ENCODE data around the gene UPP1.

Gene UPP1

GRCh38 chr7:48126037-48126436 is 37.0 kb downstream of the UPP1 start:
- no peak overlapping the region for H3K9ac ChIP-seq (ENCODE audit: low read length)
- H2BK120ac ChIP-seq (ENCODE audit: low read depth, low read length), result no peak overlapping the region
- no peak overlapping the region for H4K8ac ChIP-seq (ENCODE audit: low read depth, low read length)
- H4K5ac ChIP-seq (ENCODE audit: low read length), result no peak overlapping the region
- no peak overlapping the region for H3K4me3 ChIP-seq (ENCODE audit: low read length)
- no peak overlapping the region for H3K4ac ChIP-seq (ENCODE audit: low read depth, low read length)
- no peak overlapping the region for H3K27ac ChIP-seq (ENCODE audit: low read depth, low read length)
- H2AK5ac ChIP-seq (ENCODE audit: low read length), result no peak overlapping the region
- no CpG with 5 or more reads among the region's 2 CpGs for WGBS (ENCODE audit: extremely low coverage, insufficient coverage, low lambda C conversion rate)
- H3K79me2 ChIP-seq (ENCODE audit: control insufficient read depth, insufficient read depth, low read length), result no peaks in the 10 kb centered on the region
- H2BK15ac ChIP-seq (replicated peaks; ENCODE audit: low read depth), result no peak overlapping the region
- H3K56ac ChIP-seq (ENCODE audit: low read length), result no peak overlapping the region
- no peak for DNase-seq
- no peak overlapping the region for H3K4me2 ChIP-seq (ENCODE audit: low read length)
- H3K36me3 ChIP-seq (ENCODE audit: control insufficient read depth, insufficient read depth, low read length), result no peaks in the 10 kb centered on the region
- H3K27me3 ChIP-seq (ENCODE audit: insufficient read depth, low read length, poor library complexity), result no peaks in the 10 kb centered on the region
- no peak overlapping the region for H3K18ac ChIP-seq (ENCODE audit: low read length)
- no peak overlapping the region for H2BK5ac ChIP-seq (ENCODE audit: low read length)
- no peak overlapping the region for H3K23ac ChIP-seq (ENCODE audit: low read length)
- H3K4me1 ChIP-seq (ENCODE audit: control insufficient read depth, low read depth, low read length), result no peaks in the 10 kb centered on the region
- H3K79me1 ChIP-seq (ENCODE audit: low read length), result no peaks in the 10 kb centered on the region

DNA sequence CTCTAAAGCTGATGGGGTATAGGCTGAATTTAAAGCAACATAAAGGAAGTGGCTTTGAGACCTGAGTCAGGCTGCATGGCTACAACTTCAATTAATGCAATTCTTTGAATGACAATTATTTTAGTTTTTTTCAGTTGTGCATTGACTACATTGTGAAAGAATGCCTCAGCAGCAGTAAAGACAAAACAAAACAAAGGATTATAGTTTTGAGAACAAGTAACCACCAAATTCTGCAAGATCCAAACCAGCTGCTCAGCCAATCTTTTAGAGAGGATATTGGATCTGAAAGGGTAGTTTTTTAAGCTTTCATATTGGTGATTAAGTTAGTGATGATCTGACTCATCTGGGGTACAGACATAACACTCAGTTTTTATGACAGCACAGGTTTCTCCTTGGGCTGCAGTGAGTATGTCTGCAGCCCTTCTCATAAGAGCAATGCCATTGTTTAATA is 41.6 kb downstream of the UPP1 start:
- H4K8ac ChIP-seq (ENCODE audit: low read depth, low read length), result no peak overlapping the region
- H3K27me3 ChIP-seq (ENCODE audit: insufficient read depth, low read length, poor library complexity), result no peaks in the 10 kb centered on the region
- no peak overlapping the region for H2BK5ac ChIP-seq (ENCODE audit: low read length)
- no peaks in the 10 kb centered on the region for H3K36me3 ChIP-seq (ENCODE audit: control insufficient read depth, insufficient read depth, low read length)
- no peak overlapping the region for H3K18ac ChIP-seq (ENCODE audit: low read length)
- no peak overlapping the region for H3K4me2 ChIP-seq (ENCODE audit: low read length)
- H3K79me1 ChIP-seq (ENCODE audit: low read length), result no peaks in the 10 kb centered on the region
- no peak overlapping the region for H2BK120ac ChIP-seq (ENCODE audit: low read depth, low read length)
- H3K4me1 ChIP-seq (ENCODE audit: control insufficient read depth, low read depth, low read length), result no peaks in the 10 kb centered on the region
- no peak overlapping the region for H3K27ac ChIP-seq (ENCODE audit: low read depth, low read length)
- no peak overlapping the region for H4K5ac ChIP-seq (ENCODE audit: low read length)
- H3K23ac ChIP-seq (ENCODE audit: low read length), result no peak overlapping the region
- no peak overlapping the region for H3K9ac ChIP-seq (ENCODE audit: low read length)
- no peak overlapping the region for H2AK5ac ChIP-seq (ENCODE audit: low read length)
- H3K79me2 ChIP-seq (ENCODE audit: control insufficient read depth, insufficient read depth, low read length), result no peaks in the 10 kb centered on the region
- no peak overlapping the region for H3K4me3 ChIP-seq (ENCODE audit: low read length)
- no peak overlapping the region for H3K56ac ChIP-seq (ENCODE audit: low read length)
- no peak overlapping the region for H2BK15ac ChIP-seq (replicated peaks; ENCODE audit: low read depth)
- no peak for DNase-seq
- H3K4ac ChIP-seq (ENCODE audit: low read depth, low read length), result no peak overlapping the region

- Histone ChIP-seq H3K4ac (ENCODE audit: low read depth, low read length) (no peak overlapping the region), H2BK120ac (ENCODE audit: low read depth, low read length) (no peak overlapping the region), H3K9ac (ENCODE audit: low read length) (no peak overlapping the region), H2BK15ac (replicated peaks; ENCODE audit: low read depth) (no peak overlapping the region), H4K5ac (ENCODE audit: low read length) (no peak overlapping the region), H3K56ac (ENCODE audit: low read length) (no peak overlapping the region), H3K79me1 (ENCODE audit: low read length) (no peaks in the 10 kb centered on the region), H2AK5ac (ENCODE audit: low read length) (no peak overlapping the region), H3K27me3 (ENCODE audit: insufficient read depth, low read length, poor library complexity) (no peaks in the 10 kb centered on the region), H3K27ac (ENCODE audit: low read depth, low read length) (no peak overlapping the region), H3K4me1 (ENCODE audit: control insufficient read depth, low read depth, low read length) (no peaks in the 10 kb centered on the region), H3K4me3 (ENCODE audit: low read length) (no peak overlapping the region), H3K23ac (ENCODE audit: low read length) (no peak overlapping the region), H2BK5ac (ENCODE audit: low read length) (no peak overlapping the region), H3K36me3 (ENCODE audit: control insufficient read depth, insufficient read depth, low read length) (no peaks in the 10 kb centered on the region), H3K18ac (ENCODE audit: low read length) (no peak overlapping the region), H4K8ac (ENCODE audit: low read depth, low read length) (no peak overlapping the region), H3K4me2 (ENCODE audit: low read length) (no peak overlapping the region), H3K79me2 (ENCODE audit: control insufficient read depth, insufficient read depth, low read length) (no peaks in the 10 kb centered on the region)
- no peak for DNase-seq
These were observed 43.7 kb downstream of the UPP1 start for GRCh38 chr7:48132792-48133191.

GRCh38 chr7:48139459-48139858 is 50.4 kb downstream of the UPP1 start:
- Histone ChIP-seq H3K36me3 (ENCODE audit: control insufficient read depth, insufficient read depth, low read length) (no peaks in the 10 kb centered on the region), H3K56ac (ENCODE audit: low read length) (no peak overlapping the region), H4K5ac (ENCODE audit: low read length) (no peak overlapping the region), H3K79me2 (ENCODE audit: control insufficient read depth, insufficient read depth, low read length) (no peaks in the 10 kb centered on the region), H3K23ac (ENCODE audit: low read length) (no peak overlapping the region), H4K8ac (ENCODE audit: low read depth, low read length) (no peak overlapping the region), H2BK5ac (ENCODE audit: low read length) (no peak overlapping the region), H2AK5ac (ENCODE audit: low read length) (no peak overlapping the region), H3K4me3 (ENCODE audit: low read length) (no peak overlapping the region), H3K27ac (ENCODE audit: low read depth, low read length) (no peak overlapping the region), H3K18ac (ENCODE audit: low read length) (no peak overlapping the region), H2BK15ac (replicated peaks; ENCODE audit: low read depth) (no peak overlapping the region), H3K4me2 (ENCODE audit: low read length) (no peak overlapping the region), H3K4me1 (ENCODE audit: control insufficient read depth, low read depth, low read length) (no peaks in the 10 kb centered on the region), H3K9ac (ENCODE audit: low read length) (no peak overlapping the region), H3K27me3 (ENCODE audit: insufficient read depth, low read length, poor library complexity) (no peaks in the 10 kb centered on the region), H3K4ac (ENCODE audit: low read depth, low read length) (no peak overlapping the region), H2BK120ac (ENCODE audit: low read depth, low read length) (no peak overlapping the region), H3K79me1 (ENCODE audit: low read length) (no peaks in the 10 kb centered on the region)
- peak; percentile 49 for DNase-seq
- no CpG with 5 or more reads among the region's 3 CpGs for WGBS (ENCODE audit: extremely low coverage, insufficient coverage, low lambda C conversion rate)

DNA sequence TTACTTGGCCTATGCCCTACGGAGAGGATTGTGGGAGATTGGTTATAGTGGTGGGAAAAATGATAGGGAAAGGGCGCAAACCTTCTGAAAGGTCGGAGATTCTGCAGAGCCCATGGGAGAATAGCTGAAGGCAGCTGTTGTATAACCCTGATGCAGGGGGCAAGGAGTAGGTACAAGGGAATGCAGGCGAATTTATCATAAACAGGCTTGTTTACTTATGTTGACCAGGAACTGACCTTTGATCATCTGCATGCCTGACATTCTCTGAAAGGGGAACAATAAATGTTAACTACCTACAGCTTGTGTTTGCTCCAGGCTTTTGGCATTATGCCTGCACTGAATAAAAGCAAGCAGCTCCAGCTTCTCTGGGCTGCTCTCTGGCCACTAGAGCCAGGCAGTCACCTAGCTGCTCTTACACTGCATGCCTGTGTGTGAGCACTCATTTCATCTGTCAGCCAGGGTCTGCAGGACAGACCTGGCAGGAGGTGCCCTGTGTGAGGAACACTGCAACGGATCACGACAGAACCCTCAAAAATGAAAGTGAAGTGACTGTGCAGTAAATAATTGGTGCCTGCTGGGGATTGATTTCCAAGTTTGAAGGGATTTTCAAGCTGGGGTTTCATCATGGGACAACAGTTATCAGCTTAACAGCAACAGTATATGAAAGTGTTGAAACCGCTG is 51.1 kb downstream of the UPP1 start:
- Histone ChIP-seq H4K8ac (ENCODE audit: low read depth, low read length) (no peak overlapping the region), H3K4ac (ENCODE audit: low read depth, low read length) (no peak overlapping the region), H3K4me1 (ENCODE audit: control insufficient read depth, low read depth, low read length) (no peaks in the 10 kb centered on the region), H3K4me2 (ENCODE audit: low read length) (no peak overlapping the region), H3K79me2 (ENCODE audit: control insufficient read depth, insufficient read depth, low read length) (no peaks in the 10 kb centered on the region), H4K5ac (ENCODE audit: low read length) (no peak overlapping the region), H3K4me3 (ENCODE audit: low read length) (no peak overlapping the region), H3K9ac (ENCODE audit: low read length) (no peak overlapping the region), H3K27ac (ENCODE audit: low read depth, low read length) (no peak overlapping the region), H3K79me1 (ENCODE audit: low read length) (no peaks in the 10 kb centered on the region), H2AK5ac (ENCODE audit: low read length) (no peak overlapping the region), H3K56ac (ENCODE audit: low read length) (no peak overlapping the region), H3K36me3 (ENCODE audit: control insufficient read depth, insufficient read depth, low read length) (no peaks in the 10 kb centered on the region), H2BK5ac (ENCODE audit: low read length) (no peak overlapping the region), H2BK120ac (ENCODE audit: low read depth, low read length) (no peak overlapping the region), H2BK15ac (replicated peaks; ENCODE audit: low read depth) (no peak overlapping the region), H3K18ac (ENCODE audit: low read length) (no peak overlapping the region), H3K23ac (ENCODE audit: low read length) (no peak overlapping the region), H3K27me3 (ENCODE audit: insufficient read depth, low read length, poor library complexity) (no peaks in the 10 kb centered on the region)
- WGBS (ENCODE audit: extremely low coverage, insufficient coverage, low lambda C conversion rate), result no CpG with 5 or more reads among the region's 7 CpGs
- DNase-seq, result no peak

GRCh38 chr7:48141521-48141920 is 52.5 kb downstream of the UPP1 start:
- DNase-seq, result no peak
- no peak overlapping the region for H4K8ac ChIP-seq (ENCODE audit: low read depth, low read length)
- no peak overlapping the region for H3K4ac ChIP-seq (ENCODE audit: low read depth, low read length)
- no peak overlapping the region for H3K27ac ChIP-seq (ENCODE audit: low read depth, low read length)
- no peaks in the 10 kb centered on the region for H3K36me3 ChIP-seq (ENCODE audit: control insufficient read depth, insufficient read depth, low read length)
- H3K79me2 ChIP-seq (ENCODE audit: control insufficient read depth, insufficient read depth, low read length), result no peaks in the 10 kb centered on the region
- no peak overlapping the region for H2BK120ac ChIP-seq (ENCODE audit: low read depth, low read length)
- no peak overlapping the region for H2BK15ac ChIP-seq (replicated peaks; ENCODE audit: low read depth)
- H3K9ac ChIP-seq (ENCODE audit: low read length), result no peak overlapping the region
- H3K4me2 ChIP-seq (ENCODE audit: low read length), result no peak overlapping the region
- no peak overlapping the region for H2BK5ac ChIP-seq (ENCODE audit: low read length)
- H3K18ac ChIP-seq (ENCODE audit: low read length), result no peak overlapping the region
- no peak overlapping the region for H4K5ac ChIP-seq (ENCODE audit: low read length)
- no peaks in the 10 kb centered on the region for H3K4me1 ChIP-seq (ENCODE audit: control insufficient read depth, low read depth, low read length)
- H2AK5ac ChIP-seq (ENCODE audit: low read length), result no peak overlapping the region
- no peak overlapping the region for H3K23ac ChIP-seq (ENCODE audit: low read length)
- no peak overlapping the region for H3K56ac ChIP-seq (ENCODE audit: low read length)
- H3K27me3 ChIP-seq (ENCODE audit: insufficient read depth, low read length, poor library complexity), result no peaks in the 10 kb centered on the region
- no CpG with 5 or more reads among the region's 1 CpG for WGBS (ENCODE audit: extremely low coverage, insufficient coverage, low lambda C conversion rate)
- no peak overlapping the region for H3K4me3 ChIP-seq (ENCODE audit: low read length)
- no peaks in the 10 kb centered on the region for H3K79me1 ChIP-seq (ENCODE audit: low read length)

Measured in mesendoderm (in vitro differentiated cells).